H1 (cell line): ENCODE results near the gene ALKBH7. TPM values are rescaled to one million over a fixed set of nuclear protein-coding genes. Genes with fewer than 3 reads are reported as not detected.

Source experiments
- CTCF ChIA-PET: fragments of 300-600 bp; sonication (Branson Sonifier 250); formaldehyde crosslinking; loops from one replicate; lab custom pipeline; 2021; ENCODE audit not compliant: partially characterized antibody; lab: Charles Lee
- POLR2A ChIA-PET: fragments of 300-600 bp; sonication (Branson Sonifier 250); formaldehyde crosslinking; loops from one replicate; lab custom pipeline; 2021; ENCODE audit warnings: inconsistent platforms; ENCODE audit not compliant: partially characterized antibody; lab: Charles Lee
- DNase-seq, 2 experiments: peaks; one replicate each; pipeline versions ENCODE4 v3.0.0 to v3.0.0-alpha.2; 2010 to 2022; ENCODE audit warnings: low spot score in 2 of 2, low read depth in 1 of 2, mixed read lengths in 1 of 2
- FAIRE-seq: peaks from 2 replicates; lab custom pipeline; 2011; peaks lifted over from hg19 to GRCh38; lab: Jason Lieb, UNC
- H2AFZ ChIP-seq: 2 replicates; pipeline ENCODE4 v1.8.1; 2012; ENCODE audit warnings: low read length, inconsistent platforms
- H2AK5ac ChIP-seq: 2 replicates; pipeline ENCODE4 v1.6.1; 2013; ENCODE audit warnings: low read depth, low read length
- H2BK120ac ChIP-seq: replicated peaks from 2 replicates; pipeline ENCODE3; 2013; ENCODE audit warnings: low read depth, low read length, inconsistent platforms
- H2BK12ac ChIP-seq: 2 replicates; pipeline ENCODE4 v1.6.1; 2013; ENCODE audit warnings: low read depth, low read length
- H2BK15ac ChIP-seq: 2 replicates; pipeline ENCODE4 v1.6.1; 2013; ENCODE audit warnings: low read length
- H2BK20ac ChIP-seq: 2 replicates; pipeline ENCODE4 v1.6.1; 2013; ENCODE audit warnings: low read length
- H2BK5ac ChIP-seq: 2 replicates; pipeline ENCODE4 v1.6.1; 2013; ENCODE audit warnings: low read depth, low read length
- H3K14ac ChIP-seq: 2 replicates; pipeline ENCODE4 v1.6.1; 2013; ENCODE audit warnings: inconsistent platforms; ENCODE audit not compliant: insufficient read length
- H3K18ac ChIP-seq: 2 replicates; pipeline ENCODE4 v1.6.1; 2013; ENCODE audit warnings: low read length; ENCODE audit errors: extremely low read depth
- H3K23ac ChIP-seq: 2 replicates; pipeline ENCODE4 v1.6.1; 2013; ENCODE audit warnings: inconsistent platforms; ENCODE audit not compliant: insufficient read length
- H3K23me2 ChIP-seq: 2 replicates; pipeline ENCODE4 v1.6.1; 2013; ENCODE audit warnings: low read depth, low read length
- H3K27ac ChIP-seq: 2 replicates; pipeline ENCODE4 v1.6.1; 2011; ENCODE audit warnings: low read depth, low read length, inconsistent platforms
- H3K27me3 ChIP-seq, 4 experiments: replicated peaks in 1 of 4; 1 replicate in 1 of 4; 2 replicates in 3 of 4; pipeline versions ENCODE4 v1.6.1 to v1.8.1; 2011 to 2013; ENCODE audit warnings: low read length in 3 of 4, mild to moderate bottlenecking in 3 of 4, inconsistent platforms in 2 of 4, mixed read lengths in 2 of 4, moderate library complexity in 1 of 4; ENCODE audit not compliant: control insufficient read depth in 3 of 4, insufficient read depth in 3 of 4; ENCODE audit errors: extremely low read depth in 1 of 4
- H3K36me3 ChIP-seq, 4 experiments: 2 replicates each; pipeline versions ENCODE4 v1.6.1 to v1.8.1; 2011 to 2013; ENCODE audit warnings: mild to moderate bottlenecking in 4 of 4, low read length in 3 of 4, moderate library complexity in 2 of 4, control low read depth in 1 of 4, inconsistent platforms in 1 of 4; ENCODE audit not compliant: insufficient read depth in 4 of 4, control insufficient read depth in 2 of 4
- H3K4ac ChIP-seq: replicated peaks from 2 replicates; pipeline ENCODE3; 2013; ENCODE audit warnings: low read length, low read depth, mixed read lengths, inconsistent platforms; ENCODE audit not compliant: insufficient read length
- H3K4me1 ChIP-seq, 4 experiments: replicated peaks in 1 of 4; 1 replicate in 1 of 4; 2 replicates in 3 of 4; pipeline versions ENCODE4 v1.6.1 to v1.8.1; 2011 to 2013; ENCODE audit warnings: low read length in 3 of 4, inconsistent platforms in 2 of 4, mixed read lengths in 1 of 4; ENCODE audit not compliant: insufficient read depth in 4 of 4, control insufficient read depth in 3 of 4
- H3K4me2 ChIP-seq, 2 experiments: 2 replicates each; pipeline versions ENCODE4 v1.6.1 to v1.8.1; 2011 to 2013; ENCODE audit warnings: low read depth in 2 of 2, low read length in 2 of 2, control low read depth in 1 of 2, inconsistent platforms in 1 of 2, mild to moderate bottlenecking in 1 of 2; ENCODE audit not compliant: insufficient read depth in 1 of 2
- H3K4me3 ChIP-seq, 4 experiments: fragments of 200-600, 300-600 bp in 1 of 4; sonication (generic), shearing (Covaris generic), sonication (Bioruptor Twin) in 1 of 4; 2 replicates each; pipeline versions ENCODE4 v1.5.1 to v1.8.1; 2011 to 2016; ENCODE audit warnings: low read length in 4 of 4, low read depth in 3 of 4, control low read depth in 2 of 4, inconsistent platforms in 2 of 4, mild to moderate bottlenecking in 2 of 4, mixed read lengths in 1 of 4, moderate library complexity in 1 of 4; ENCODE audit not compliant: insufficient read depth in 2 of 4; ENCODE audit errors: extremely low read depth in 1 of 4
- H3K56ac ChIP-seq: replicated peaks from 2 replicates; pipeline ENCODE3; 2013; ENCODE audit warnings: low read depth, mild to moderate bottlenecking, mixed read lengths, low read length, inconsistent platforms; ENCODE audit not compliant: insufficient read length
- H3K79me1 ChIP-seq: 2 replicates; pipeline ENCODE4 v1.6.1; 2013; ENCODE audit warnings: low read depth, low read length, control low read depth
- H3K79me2 ChIP-seq, 2 experiments: 2 replicates each; pipeline versions ENCODE4 v1.6.1 to v1.8.1; 2012 to 2013; ENCODE audit warnings: low read length in 2 of 2, mild to moderate bottlenecking in 2 of 2, inconsistent platforms in 1 of 2; ENCODE audit not compliant: insufficient read depth in 2 of 2, control insufficient read depth in 1 of 2
- H3K9ac ChIP-seq, 4 experiments: replicated peaks in 1 of 4; 1 replicate in 1 of 4; 2 replicates in 3 of 4; pipeline versions ENCODE4 v1.6.1 to v1.8.1; 2011 to 2013; ENCODE audit warnings: low read depth in 3 of 4, low read length in 3 of 4, control low read depth in 2 of 4, mild to moderate bottlenecking in 2 of 4, moderate library complexity in 2 of 4, inconsistent platforms in 1 of 4; ENCODE audit errors: extremely low read depth in 1 of 4
- H3K9me3 ChIP-seq, 2 experiments: 2 replicates each; pipeline versions ENCODE4 v1.6.1 to v1.8.1; 2012 to 2013; ENCODE audit warnings: mild to moderate bottlenecking in 2 of 2, moderate library complexity in 2 of 2, control low read depth in 1 of 2, inconsistent platforms in 1 of 2, low read depth in 1 of 2, low read length in 1 of 2, mixed read lengths in 1 of 2; ENCODE audit not compliant: insufficient read depth in 2 of 2
- H4K20me1 ChIP-seq, 2 experiments: replicated peaks in 1 of 2; 2 replicates each; pipeline versions ENCODE3 to v1.8.1; 2011 to 2013; ENCODE audit warnings: inconsistent platforms in 2 of 2, low read length in 2 of 2, mild to moderate bottlenecking in 1 of 2; ENCODE audit not compliant: insufficient read depth in 2 of 2, control insufficient read depth in 1 of 2
- H4K5ac ChIP-seq: 2 replicates; pipeline ENCODE4 v1.6.1; 2013; ENCODE audit warnings: low read length, low read depth, mixed read lengths, inconsistent platforms; ENCODE audit not compliant: insufficient read length
- H4K8ac ChIP-seq: 2 replicates; pipeline ENCODE4 v1.8.0; 2013; ENCODE audit warnings: mild to moderate bottlenecking, moderate library complexity, low read length, inconsistent platforms; ENCODE audit not compliant: insufficient read depth; ENCODE audit errors: extremely low read depth
- H4K91ac ChIP-seq: replicated peaks from 2 replicates; pipeline ENCODE3; 2013; ENCODE audit warnings: low read length, mixed read lengths, inconsistent platforms; ENCODE audit not compliant: insufficient read length
- GABPA ChIP-seq: IDR thresholded peaks from 2 replicates; pipeline ENCODE4 v1.6.1; 2011; ENCODE audit warnings: mild to moderate bottlenecking, low read length, moderate library complexity, borderline replicate concordance; ENCODE audit not compliant: insufficient read depth
- JUND ChIP-seq: IDR thresholded peaks from 2 replicates; pipeline ENCODE4 v1.6.1; 2011; ENCODE audit warnings: mild to moderate bottlenecking, improper control_type of control experiment, low read length
- NANOG ChIP-seq: IDR thresholded peaks from 2 replicates; pipeline ENCODE4 v1.6.1; 2011; ENCODE audit warnings: low read length, low read depth, mild to moderate bottlenecking, inconsistent platforms; ENCODE audit not compliant: insufficient read depth, poor library complexity, severe bottlenecking
- POLR2A ChIP-seq, 2 experiments: IDR thresholded peaks; 1 replicate in 1 of 2; 2 replicates in 1 of 2; pipeline ENCODE4 v1.6.1; 2011; ENCODE audit warnings: low read depth in 2 of 2, low read length in 2 of 2, mild to moderate bottlenecking in 2 of 2; ENCODE audit errors: control extremely low read depth in 1 of 2
- RAD21 ChIP-seq, 2 experiments: IDR thresholded peaks in 1 of 2; conservative IDR thresholded peaks in 1 of 2; 2 replicates each; pipeline ENCODE4 v1.6.1; 2011; ENCODE audit warnings: low read depth in 2 of 2, low read length in 2 of 2, improper control_type of control experiment in 1 of 2, inconsistent platforms in 1 of 2, mild to moderate bottlenecking in 1 of 2, moderate library complexity in 1 of 2
- TBP ChIP-seq: IDR thresholded peaks from 2 replicates; pipeline ENCODE4 v1.6.1; 2011; ENCODE audit warnings: low read depth, low read length, improper control_type of control experiment
- WGBS, 2 experiments: shearing (Covaris generic) in 1 of 2; methylation state at CpG; one replicate each; pipeline versions ENCODE4 v1.1.6 to v1.1.7; 2013 to 2015; ENCODE audit warnings: low lambda C conversion rate in 2 of 2, mixed read lengths in 2 of 2, inconsistent platforms in 1 of 2, low coverage in 1 of 2, missing lambda C conversion rate in 1 of 2; ENCODE audit not compliant: insufficient replicate concordance in 2 of 2, insufficient coverage in 1 of 2, insufficient read length in 1 of 2; ENCODE audit errors: extremely low coverage in 1 of 2, missing lambda C conversion rate in 1 of 2; 5-methylcytosine and 5-hydroxymethylcytosine counted together
- polyA plus RNA-seq, 7 experiments: library from polyadenylated mRNA; depleted of rRNA in 3 of 7; stranded (reverse) in 5 of 7; unstranded in 2 of 7; fragments of >200 nt in 5 of 7; fragments of 200-250 nt in 2 of 7; gene quantifications; 1 replicate in 5 of 7; 2 replicates in 1 of 7; 4 replicates in 1 of 7; pipeline versions ENCODE4 v1.2.1 to v1.2.3, GENCODE V29; 2011 to 2013; ENCODE audit warnings: missing spikeins in 2 of 7, mixed read lengths in 2 of 7
- total RNA-seq: library from RNA; stranded (reverse); fragmentation: NEBNext Ultra II Directional; extraction: Animal tissue kit (Norgen Biotek cat#: 25700); gene quantifications from 2 replicates; pipeline ENCODE4 v1.2.1, GENCODE V29; 2021
- TF ChIP-seq, protein P1 (sequence below), 3 experiments: IDR thresholded peaks; 1 replicate in 2 of 3; 2 replicates in 1 of 3; pipeline versions ENCODE4 v1.5.1 to v1.6.1; 2011; ENCODE audit warnings: low read length in 3 of 3, mild to moderate bottlenecking in 3 of 3, inconsistent platforms in 2 of 3, low read depth in 1 of 3, moderate library complexity in 1 of 3; ENCODE audit not compliant: insufficient read depth in 1 of 3; ENCODE audit errors: control extremely low read depth in 1 of 3

ALKBH7 gene
- total and polyA plus RNA-seq, 2 of the 8 experiments (the other 6 are each of a cell fraction or from before 2014, with no cell fraction given) = 66.3 to 100 TPM

DNA sequence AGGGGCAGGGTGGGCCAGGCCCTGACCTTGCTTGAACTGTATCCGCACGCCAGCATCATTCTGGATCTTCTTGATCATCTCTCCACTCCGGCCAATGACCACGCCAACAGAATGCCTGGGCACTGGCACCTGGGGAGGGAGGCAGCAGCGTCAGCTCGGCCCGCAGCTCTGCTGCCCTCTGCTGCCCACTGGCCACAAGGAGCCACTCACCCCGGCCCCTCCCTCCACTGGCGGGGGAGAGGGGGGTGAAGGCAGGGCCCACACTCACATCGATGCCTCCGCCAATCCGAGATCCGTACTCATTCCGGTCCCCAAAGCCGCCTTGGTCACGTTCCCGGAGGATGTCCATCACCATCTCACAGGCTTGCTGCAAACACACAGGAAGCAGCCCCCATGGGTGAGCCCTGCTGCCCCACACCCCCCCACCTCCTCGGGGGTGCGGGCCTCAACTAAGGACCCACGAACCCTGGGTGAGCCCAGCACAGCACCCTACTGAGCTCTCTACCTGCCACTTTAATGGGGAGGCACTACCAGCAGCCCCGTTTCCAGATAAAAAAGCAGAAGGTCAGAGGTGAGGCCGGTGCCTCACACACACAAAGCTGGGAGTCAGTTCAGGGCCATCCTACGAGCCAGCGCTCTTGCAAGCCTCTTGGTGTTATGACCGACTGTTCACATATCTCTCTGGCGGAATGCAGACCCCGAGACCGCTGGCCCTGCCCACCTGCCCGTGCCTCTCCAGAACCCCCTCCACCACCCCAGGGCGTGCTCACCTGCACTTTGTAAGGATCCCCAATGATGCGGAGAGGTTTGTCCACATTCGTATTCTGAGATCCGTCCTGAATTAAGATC, 45.3 kb downstream of the ALKBH7 start:
- Histone ChIP-seq H2AK5ac (no peak overlapping the region), H2BK15ac (no peak overlapping the region), H3K4me1 (peaks cover 0 to 4% (median 0%) of the 10 kb centered on the region in 4 experiments; a peak in 3 of 7 replicates), H3K9me3 (no peaks in the 10 kb centered on the region), H2BK120ac (no peak overlapping the region), H3K18ac (no peak overlapping the region), H4K5ac (no peak overlapping the region), H2BK5ac (no peak overlapping the region; the same call in 1 of the 2 replicates), H2BK20ac (no peak overlapping the region), H3K9ac (no peak overlapping the region), H3K14ac (no peak overlapping the region), H3K79me1 (peaks cover 20% of the 10 kb centered on the region), H3K4me2 (no peak overlapping the region), H4K91ac (no peak overlapping the region), H3K27ac (no peak overlapping the region), H2AFZ (no peak overlapping the region), H3K79me2 (peaks cover 22 to 56% of the 10 kb centered on the region in 2 experiments), H3K27me3 (no peaks in the 10 kb centered on the region), H3K36me3 (peaks cover 51 to 90% (median 78%) of the 10 kb centered on the region in 4 experiments), H2BK12ac (no peak overlapping the region), H3K23me2 (no peaks in the 10 kb centered on the region), H4K20me1 (peaks cover 44 to 67% of the 10 kb centered on the region in 2 experiments), H4K8ac (peak overlapping the region; percentile 35; the same call in 1 of the 2 replicates), H3K23ac (no peak overlapping the region), H3K4ac (no peak overlapping the region), H3K56ac (no peak overlapping the region), H3K4me3 (no peak overlapping the region)
- 91% methylated on average over 23 of the region's 33 CpGs; no CpG with 5 or more reads in 1 of the 2 experiments for WGBS, 2 experiments
- POLR2A ChIA-PET = interaction anchor here (0.8 to 1.5 kb wide), 8 partner anchors 14 to 209 kb away, joined by 3 to 6 read pairs (median 3); partner anchors contain the start of genes ALKBH7 and CRB3
- no peak for TF ChIP-seq JUND
- TF ChIP-seq, protein P1, sequence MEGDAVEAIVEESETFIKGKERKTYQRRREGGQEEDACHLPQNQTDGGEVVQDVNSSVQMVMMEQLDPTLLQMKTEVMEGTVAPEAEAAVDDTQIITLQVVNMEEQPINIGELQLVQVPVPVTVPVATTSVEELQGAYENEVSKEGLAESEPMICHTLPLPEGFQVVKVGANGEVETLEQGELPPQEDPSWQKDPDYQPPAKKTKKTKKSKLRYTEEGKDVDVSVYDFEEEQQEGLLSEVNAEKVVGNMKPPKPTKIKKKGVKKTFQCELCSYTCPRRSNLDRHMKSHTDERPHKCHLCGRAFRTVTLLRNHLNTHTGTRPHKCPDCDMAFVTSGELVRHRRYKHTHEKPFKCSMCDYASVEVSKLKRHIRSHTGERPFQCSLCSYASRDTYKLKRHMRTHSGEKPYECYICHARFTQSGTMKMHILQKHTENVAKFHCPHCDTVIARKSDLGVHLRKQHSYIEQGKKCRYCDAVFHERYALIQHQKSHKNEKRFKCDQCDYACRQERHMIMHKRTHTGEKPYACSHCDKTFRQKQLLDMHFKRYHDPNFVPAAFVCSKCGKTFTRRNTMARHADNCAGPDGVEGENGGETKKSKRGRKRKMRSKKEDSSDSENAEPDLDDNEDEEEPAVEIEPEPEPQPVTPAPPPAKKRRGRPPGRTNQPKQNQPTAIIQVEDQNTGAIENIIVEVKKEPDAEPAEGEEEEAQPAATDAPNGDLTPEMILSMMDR (IDR thresholded peaks at IDR 0.05; ENCODE audit: control extremely low read depth in 1 of 3, insufficient read depth in 1 of 3, low read depth in 1 of 3, low read length in 3 of 3) = peak; percentile 43 to 69 (median 60)
- no peak for TF ChIP-seq NANOG
- peak in 1 of 2 experiments; percentile 53; a peak in 1 of 3 replicates for TF ChIP-seq POLR2A (IDR thresholded peaks at IDR 0.05; ENCODE audit: control extremely low read depth in 1 of 2, low read depth in 2 of 2, low read length in 2 of 2)
- TF ChIP-seq RAD21 (IDR thresholded peaks at IDR 0.05 in 1 of 2, conservative IDR thresholded peaks at IDR 0.05 in 1 of 2; ENCODE audit: low read depth in 2 of 2, low read length in 2 of 2) = peak; percentile 20 to 46; a peak in 2 of 4 replicates
- TF ChIP-seq TBP = no peak
- TF ChIP-seq GABPA = no peak
- DNase-seq = peak in 1 of 2 experiments; percentile 65
- FAIRE-seq = no peak
- CTCF ChIA-PET = interaction anchor here (0.6 to 1.4 kb wide), 5 partner anchors 9 to 228 kb away, joined by 3 to 5 read pairs (median 3); no protein-coding TSS in a partner anchor
